Posterior vena cava (tissue), 2 donors: ENCODE data around the gene AK1. TPM values are rescaled to one million over a fixed set of nuclear protein-coding genes. Genes with fewer than 3 reads are reported as not detected.
"Not testable (repeated sequence)": the region's sequence is repeated elsewhere in the genome, so short reads cannot be mapped to it uniquely, and the experiment has no call there.

Experiments used
- DNase-seq: peaks from one replicate; pipeline ENCODE4 v3.0.0-alpha.2; 2020; ENCODE audit warnings: low spot score
- intact Hi-C, 2 donors: fragments of 100-400 bp; cut with DNase I; formaldehyde crosslinking; loops; one replicate each; pipeline versions ENCODE4 v1.14.1 to v1.14.2; 2022 to 2023
- total RNA-seq, 2 donors: library from RNA; stranded (reverse); fragmentation: NEBNext Ultra II Directional; extraction: Animal tissue kit (Norgen Biotek cat#: 25700); gene quantifications; one replicate each; pipeline ENCODE4 v1.2.1, GENCODE V29; 2021
- donor health status: DM: yes; HTN: yes; CAD: no.
- donor health status: DM: yes; HTN: yes; CAD: no.

AK1 gene
- total RNA-seq, 2 donors from 2014 or later, result 65.7 to 67.0 TPM

DNA sequence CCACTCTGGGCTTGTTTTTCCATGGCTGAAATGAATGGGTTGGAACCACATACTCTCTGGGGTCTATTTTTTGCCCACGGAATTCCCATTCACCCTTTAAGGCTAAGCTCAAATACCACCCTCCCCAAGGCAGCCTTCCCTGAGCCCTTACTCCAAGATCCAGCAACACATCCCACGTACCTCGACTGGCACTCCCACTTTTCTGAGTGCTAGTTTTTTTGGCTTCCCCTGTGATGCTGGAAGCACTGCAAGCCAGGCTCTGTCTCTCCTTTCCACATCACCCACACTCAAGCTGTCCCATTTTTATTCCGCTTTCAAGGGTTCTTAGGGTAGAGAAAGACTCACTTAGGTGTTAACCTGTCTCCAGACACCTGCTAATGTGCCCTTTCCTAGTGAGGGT lies 15.9 kb upstream of the AK1 start:
- DNase-seq, result no peak
- intact Hi-C loops, result no loop called here

- intact Hi-C loops, result no loop called here
- DNase-seq, result no peak
These were observed 15.4 kb upstream of the AK1 start for GRCh38 chr9:127892831-127893230.

DNA sequence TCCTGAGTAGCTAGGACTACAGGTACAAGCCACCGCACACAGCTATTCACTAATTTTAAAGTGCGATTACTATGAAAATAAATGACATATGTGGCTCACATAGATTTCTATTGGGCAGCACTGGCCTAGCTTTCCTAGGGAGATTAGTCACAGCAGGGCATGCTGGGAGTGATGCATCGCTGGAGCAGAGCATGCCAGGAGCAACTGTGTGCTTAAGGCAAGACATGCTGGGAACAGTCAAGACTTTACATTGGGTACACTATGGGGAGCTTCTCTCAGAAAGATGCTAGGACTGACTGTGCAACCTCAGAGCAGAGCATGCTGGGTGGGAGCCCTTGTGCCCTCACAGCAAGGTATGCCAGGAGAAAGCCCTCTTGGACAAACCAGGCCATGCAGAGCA lies 12.6 kb upstream of the AK1 start:
- no peak for DNase-seq
- intact Hi-C loops, result no loop called here

DNA sequence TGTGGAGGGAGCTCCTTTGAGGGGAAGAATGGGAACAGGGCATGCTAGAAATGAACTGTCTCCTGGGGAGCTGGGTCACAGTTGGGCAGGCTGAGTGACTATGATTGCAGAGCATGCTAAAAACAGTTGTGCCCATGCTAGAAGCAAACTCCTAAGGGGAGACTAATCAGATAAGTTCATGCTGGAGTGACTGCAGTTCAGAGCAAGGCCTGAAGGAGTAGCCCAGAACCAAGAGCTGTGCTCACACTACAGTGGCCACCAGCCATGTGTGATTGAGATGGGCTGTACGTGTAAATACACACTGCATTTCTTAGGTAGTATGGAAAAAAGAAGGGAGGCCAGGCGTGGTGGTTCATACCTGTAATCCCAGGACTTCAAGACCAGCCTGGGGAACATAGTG lies 10.3 kb upstream of the AK1 start:
- DNase-seq, result no peak
- intact Hi-C loops, result no loop called here

DNA sequence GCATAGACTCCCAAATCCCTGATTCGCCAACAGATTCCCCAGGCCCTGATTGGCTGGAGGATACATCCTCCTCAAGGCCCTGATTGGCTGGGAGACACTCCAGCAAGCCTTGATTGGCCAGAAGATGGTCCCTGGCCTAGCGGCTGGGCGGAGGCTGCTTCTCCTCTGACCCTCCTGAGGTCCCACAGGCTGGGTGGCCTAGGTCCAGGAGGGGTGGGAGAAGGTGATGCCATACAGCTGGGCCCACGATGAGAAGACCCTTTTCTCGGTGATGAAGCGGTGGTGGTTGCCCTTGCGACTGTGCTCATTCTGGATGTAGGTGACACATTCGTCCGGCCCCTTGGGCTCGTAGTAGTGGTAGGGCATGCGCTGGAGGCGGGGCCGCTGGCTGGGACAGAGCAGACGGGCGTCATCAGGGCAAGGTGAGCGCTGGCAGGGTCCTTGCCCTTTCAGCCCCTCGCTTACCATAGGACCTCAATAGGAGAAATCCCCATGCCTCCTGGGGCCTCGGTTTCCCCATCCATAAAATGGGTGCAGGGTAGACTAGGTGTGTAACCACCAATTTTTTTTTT lies 9.0 kb upstream of the AK1 start:
- no peak for DNase-seq
- intact Hi-C loops, result no loop called here

GRCh38 chr9:127885508-127886281 lies 8.2 kb upstream of the AK1 start:
- intact Hi-C loops, result no loop called here
- DNase-seq, result no peak

DNA sequence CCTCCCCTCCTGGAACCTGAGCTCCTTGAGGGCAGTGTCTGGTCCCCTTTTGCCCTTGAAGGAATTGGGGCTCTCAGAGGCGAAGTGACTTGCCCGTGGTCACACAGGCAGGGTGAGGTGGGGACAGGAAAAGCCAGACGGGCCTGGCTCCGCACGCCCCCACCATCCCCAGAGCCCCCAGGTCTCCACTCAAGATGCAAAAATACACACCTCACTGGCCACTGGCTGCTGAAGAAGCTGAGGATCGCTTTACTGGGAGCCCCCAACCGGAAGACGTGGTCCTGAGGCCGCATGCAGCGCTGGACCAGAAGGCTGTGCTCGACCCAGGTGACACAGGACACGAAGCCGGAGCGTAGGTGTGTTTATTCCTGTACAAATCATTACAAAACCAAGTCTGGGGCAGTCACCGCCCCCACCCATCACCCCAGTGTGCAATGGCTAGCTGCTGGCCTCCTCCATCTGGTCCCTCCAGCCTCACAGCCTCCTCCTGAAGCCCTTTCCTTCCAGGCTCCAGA lies 7.6 kb upstream of the AK1 start:
- intact Hi-C loops, result no loop called here
- no peak for DNase-seq

DNA sequence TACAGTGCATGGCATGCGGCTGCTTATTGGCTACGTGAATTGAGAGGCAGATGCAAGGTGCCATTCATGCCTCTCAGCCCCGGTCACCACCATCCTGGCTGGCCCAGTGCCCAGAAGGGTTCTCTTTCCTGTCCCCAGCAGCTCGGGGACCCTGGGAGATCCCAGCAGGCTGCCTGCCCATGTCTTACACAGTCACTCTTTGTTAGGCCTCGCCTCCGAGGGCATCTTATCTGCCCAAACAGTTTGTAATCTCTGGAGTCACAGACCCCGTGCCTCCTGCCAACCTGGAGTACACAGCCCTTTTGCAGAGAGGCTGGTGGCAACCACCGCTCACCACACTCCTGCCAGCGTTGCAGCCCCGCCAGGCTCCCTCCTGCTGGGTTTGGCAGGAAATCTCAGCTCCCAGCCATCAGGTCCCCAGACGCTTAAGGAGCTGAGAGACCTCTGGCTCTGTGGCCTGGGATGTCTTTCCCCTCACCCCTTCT lies 7.0 kb upstream of the AK1 start:
- intact Hi-C loops, result no loop called here
- DNase-seq, result no peak

DNA sequence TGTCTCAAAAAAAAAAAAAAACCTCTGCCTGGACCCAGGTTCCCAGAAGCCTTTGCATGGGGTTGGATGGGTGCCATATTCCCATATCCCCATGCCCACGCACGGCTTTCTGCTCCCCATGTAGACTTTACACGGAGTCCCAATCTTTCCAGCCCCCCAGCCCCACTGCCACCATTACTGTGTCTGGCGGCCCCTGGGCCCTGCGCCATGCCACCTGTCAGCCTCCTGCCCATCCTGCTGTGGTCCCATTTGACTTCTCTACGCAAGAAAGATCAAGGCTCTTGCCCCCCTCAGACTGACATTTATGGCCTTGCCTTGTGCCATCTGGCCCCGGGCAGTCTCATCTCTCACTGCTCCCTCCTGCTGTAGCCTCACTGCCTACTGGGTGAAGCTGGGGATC lies 6.5 kb upstream of the AK1 start:
- no peak for DNase-seq
- intact Hi-C loops, result no loop called here

GRCh38 chr9:127881715-127882114 lies 4.2 kb upstream of the AK1 start:
- DNase-seq, intact Hi-C loops: not testable (repeated sequence)

DNA sequence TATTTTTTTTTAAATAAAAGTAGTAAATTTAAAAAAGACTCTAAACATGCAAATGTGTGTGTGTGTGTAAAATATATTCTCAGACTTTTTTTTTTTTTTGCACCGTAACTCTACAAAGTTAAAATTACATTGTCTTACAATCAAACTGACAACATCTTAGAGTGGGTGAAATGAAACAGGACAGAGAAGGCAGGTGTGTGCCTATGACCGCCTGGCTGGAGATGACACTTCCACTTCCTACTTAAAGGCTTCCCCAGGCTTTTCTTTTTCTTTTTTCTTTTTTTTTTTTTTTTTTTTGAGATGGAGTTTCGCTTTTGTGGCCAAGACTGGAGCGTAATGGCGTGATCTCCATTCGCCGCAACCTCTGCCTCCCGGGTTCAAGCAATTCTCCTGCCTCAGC lies 2.7 kb upstream of the AK1 start:
- DNase-seq, result no peak
- intact Hi-C loops, result no loop called here

DNA sequence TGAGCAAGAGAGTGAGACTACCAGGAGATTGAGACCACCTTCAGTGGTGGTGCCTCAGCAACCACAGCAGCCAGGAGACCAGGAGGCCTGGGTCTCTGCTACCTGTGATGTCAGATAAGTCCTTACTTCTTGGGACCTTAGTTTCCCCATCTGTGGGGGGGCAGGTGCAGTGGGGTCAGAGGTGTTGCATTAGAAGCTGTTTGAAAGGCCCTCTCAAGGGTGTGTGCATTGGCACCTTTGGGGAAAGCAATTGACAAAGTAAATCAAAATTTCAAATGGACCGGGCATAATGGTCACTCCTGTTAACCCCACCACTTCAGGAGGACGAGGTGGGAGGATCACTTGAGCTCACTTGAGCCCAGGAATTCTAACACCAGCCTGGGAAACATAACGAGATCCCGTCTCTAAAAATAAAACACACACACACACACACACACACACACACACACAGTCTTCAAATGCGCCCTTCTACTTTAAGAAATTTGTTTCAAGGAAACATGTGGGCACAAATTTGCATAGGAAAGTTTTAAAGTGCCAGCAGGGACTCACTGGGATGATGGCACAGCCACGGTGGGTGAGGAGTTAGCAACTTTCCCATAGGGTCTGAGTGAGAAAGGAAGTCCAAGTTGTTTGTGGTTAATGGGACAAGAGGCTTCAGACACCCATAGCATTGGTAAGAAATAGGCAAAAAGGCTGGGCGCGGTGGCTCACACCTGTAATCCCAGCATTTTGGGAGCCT lies 1.3 kb upstream of the AK1 start:
- intact Hi-C loops, result loop anchor here in 1 of 2 donors (10.0 kb wide), 1 partner anchor 236 kb away; no protein-coding TSS in a partner anchor
- DNase-seq, result no peak

DNA sequence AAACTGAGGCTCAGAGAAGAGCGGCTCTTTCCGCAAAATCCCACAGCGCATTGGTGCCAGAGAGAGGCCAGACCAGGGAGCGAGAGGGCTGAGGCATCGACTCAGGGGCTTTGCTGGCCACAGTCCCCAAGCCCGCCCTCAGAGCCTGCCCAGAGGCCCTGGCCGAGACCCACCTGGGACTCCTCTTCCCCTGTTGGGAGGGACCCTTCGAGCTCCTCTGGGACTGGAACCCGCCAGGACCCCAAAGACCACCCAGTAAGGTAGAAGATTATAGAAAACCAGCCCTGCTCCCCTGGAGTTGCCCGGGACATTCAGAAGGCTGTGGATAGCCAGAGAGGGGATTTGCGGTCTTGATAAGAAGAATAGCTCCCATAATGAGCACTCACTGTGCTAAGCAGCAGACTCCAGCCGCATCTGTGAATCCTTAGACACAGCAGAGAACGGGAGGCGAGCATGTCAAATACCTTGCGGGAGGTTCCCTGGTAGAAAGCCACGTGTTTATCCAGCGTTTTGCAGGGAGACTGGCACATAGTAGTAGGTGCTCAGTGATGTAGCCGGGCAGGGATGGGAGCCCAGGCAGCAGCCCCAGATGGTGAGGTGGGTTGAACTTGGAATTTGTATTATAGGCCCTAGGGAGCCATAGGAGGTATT lies 651 bp upstream of the AK1 start:
- intact Hi-C loops, result loop anchor here in 1 of 2 donors (10.0 kb wide), 1 partner anchor 237 kb away; no protein-coding TSS in a partner anchor
- DNase-seq, result no peak

- intact Hi-C loops, result loop anchor here in 1 of 2 donors (10.0 kb wide), 1 partner anchor 238 kb away; no protein-coding TSS in a partner anchor
- DNase-seq, result no peak
These were observed 512 bp downstream of the AK1 start for GRCh38 chr9:127876764-127877562.

- intact Hi-C loops, result loop anchor here in 1 of 2 donors (10.0 kb wide), 1 partner anchor 239 kb away; no protein-coding TSS in a partner anchor
- no peak for DNase-seq
These were observed 1.3 kb downstream of the AK1 start for GRCh38 chr9:127876026-127876763.

GRCh38 chr9:127875306-127875966 lies 2.0 kb downstream of the AK1 start:
- DNase-seq, result no peak

More at GRCh38 chr9:127875306-127875966, 2.0 kb downstream of the AK1 start:
- intact Hi-C loops, result loop anchor here in 1 of 2 donors (10.0 kb wide), 1 partner anchor 239 kb away; no protein-coding TSS in a partner anchor
